Right renal pelvis (tissue), 4 donors: ENCODE data around the gene NAA40. TPM values are rescaled to one million over a fixed set of nuclear protein-coding genes. Genes with fewer than 3 reads are reported as not detected.
"Not testable (repeated sequence)": the region's sequence is repeated elsewhere in the genome, so short reads cannot be mapped to it uniquely, and the experiment has no call there.

ENCODE experiments used
- DNase-seq, 4 donors: peaks; one replicate each; pipeline ENCODE4 v3.0.0-alpha.2; 2013; ENCODE audit warnings: low read depth in 4 of 4, low spot score in 3 of 4, missing footprints in 1 of 4
- polyA plus RNA-seq, 4 donors: library from polyadenylated mRNA; unstranded; fragments of 120-200 nt; gene quantifications; one replicate each; pipeline ENCODE4 v1.2.1, GENCODE V29; 2013; ENCODE audit not compliant: insufficient read length in 4 of 4

Gene NAA40
- polyA plus RNA-seq, 4 donors, result 30.3 to 36.5 (median 32.0) TPM

DNA sequence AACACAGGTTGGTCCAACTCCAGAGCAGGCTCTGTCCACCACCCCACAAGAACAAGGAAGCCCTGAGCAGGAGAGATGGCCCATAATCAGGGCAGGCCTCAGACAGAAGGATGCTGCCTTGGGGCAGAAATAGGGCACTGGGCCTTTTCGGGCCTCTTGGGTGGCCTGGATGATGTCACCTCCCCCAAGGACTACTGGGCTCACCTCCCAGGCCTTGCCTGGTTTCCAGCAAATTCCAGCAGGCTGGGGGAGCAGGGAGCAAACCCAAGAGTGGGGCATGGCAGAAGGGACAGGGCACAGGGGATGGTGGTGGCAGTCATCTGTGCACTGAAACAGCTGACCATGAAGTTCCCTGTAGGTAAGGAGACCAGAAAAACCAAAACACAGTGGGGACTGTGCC lies 5.3 kb upstream of the NAA40 start:
- DNase-seq, result no peak

DNA sequence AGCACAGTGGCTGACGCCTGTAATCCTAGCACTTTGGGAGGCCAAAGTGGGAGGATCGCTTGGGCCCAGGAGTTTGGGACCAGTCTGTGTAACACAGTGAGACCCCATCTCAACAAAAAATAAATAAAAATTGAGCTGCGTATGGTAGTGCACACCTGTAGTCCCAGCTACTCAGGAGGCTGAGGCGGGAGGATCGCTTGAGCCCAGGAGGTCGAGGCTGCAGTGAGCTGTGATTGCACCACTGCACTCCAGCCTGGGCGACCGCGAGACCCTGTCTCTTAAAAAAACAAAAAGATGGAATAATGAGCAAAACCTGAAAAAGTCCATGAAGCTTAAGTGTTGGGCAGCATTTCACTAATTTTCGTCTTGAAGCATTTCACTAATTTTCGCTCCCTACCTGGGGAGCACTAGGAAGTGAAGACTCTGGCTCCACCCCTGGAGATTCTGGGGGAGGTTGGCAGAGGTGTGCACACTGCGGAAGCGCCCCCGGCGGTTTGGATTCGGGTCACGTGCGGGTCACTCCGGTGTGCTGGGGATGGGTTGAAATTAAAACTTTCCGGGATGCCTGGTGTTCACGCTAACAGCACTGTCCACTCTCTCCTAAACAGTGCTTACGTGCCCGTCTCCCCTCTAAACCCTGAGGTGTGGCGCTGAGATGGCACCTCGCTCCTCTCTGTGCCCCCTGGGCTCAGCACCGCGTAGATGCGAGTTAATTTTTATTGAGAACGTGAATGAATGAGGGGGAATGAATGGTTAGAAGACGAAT lies 906 bp upstream of the NAA40 start:
- DNase-seq, result no peak

DNA sequence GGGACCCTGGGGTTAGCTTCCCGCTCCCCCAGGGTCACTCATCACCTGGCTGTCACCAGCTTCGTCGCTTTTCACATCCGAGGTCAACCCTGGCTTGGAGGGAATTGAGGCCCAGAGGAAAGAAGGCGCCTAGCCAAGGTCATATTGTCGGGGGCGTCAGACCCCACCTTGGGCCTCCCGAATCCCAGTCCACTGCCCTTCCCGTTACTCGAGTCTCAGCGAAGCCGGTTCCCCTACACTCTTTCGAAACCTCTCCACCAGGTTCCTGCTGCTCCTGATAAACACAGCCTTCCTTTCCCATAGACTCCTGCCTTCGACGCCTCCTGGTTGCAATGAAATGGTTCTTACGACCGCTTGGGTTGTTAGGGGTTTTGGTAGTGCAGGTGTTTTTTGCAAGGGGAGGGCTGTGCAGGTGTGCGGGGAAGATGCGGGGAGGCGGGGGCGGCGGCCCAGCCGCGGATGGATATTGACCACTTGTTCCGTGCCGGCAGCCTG lies 642 bp downstream of the NAA40 start:
- no peak for DNase-seq

DNA sequence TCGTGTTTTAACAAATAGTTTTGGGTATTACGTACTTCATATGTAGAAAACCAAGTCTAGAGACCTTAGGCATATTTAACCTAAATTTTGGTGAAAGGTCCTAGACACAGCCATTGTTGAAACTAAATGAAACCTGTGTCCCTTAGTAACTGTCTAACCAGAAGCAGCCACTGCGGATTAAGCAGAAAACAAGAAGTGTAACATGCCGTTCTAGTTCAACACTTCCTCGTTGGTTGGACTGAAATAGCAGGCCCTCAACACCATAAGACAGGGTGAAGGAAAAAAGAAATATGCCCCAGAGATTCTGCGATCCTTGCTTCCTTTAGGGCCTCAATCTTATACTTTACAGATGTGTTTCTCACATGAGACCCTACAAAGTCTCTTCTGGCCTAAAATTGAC lies 2.0 kb downstream of the NAA40 start:
- no peak for DNase-seq

DNA sequence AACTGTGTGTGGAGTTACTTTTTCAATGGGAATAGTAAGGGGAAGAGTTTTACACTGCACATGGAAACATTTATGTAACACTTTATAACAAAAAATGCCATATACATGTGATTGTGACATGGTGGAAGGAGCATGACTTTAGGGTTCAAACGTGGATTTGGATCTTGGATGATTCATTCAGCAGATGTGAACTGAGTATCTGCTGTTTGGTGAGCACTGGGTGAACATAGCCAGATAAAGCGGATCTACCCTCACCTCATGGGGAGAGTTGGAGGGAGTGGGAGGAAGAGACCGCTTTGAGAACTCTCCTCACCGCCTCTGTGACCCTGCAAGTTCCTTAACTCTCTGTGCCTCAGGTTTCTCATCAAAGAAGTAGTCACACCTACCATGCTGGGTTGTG lies 3.1 kb downstream of the NAA40 start:
- DNase-seq, result no peak

DNA sequence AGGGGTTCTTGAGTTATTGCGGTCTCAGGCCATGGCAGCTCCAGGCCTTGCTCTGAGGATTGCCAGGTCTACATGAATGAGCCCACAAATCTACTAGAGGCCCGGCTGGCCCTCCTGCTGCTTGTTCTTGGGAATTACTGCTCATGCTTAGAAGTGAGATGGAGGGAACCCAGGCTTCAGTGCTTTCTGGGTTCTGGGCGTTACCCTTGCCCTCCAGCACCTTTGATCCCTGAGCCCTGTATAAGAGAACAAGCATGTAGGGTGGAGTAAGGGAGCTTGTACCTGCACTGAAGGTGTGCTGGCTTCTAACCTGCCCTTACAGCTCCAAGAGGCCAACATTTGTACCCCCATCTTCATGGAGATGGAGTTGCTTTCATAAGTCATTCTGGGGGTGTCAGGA lies 4.0 kb downstream of the NAA40 start:
- no peak for DNase-seq

DNA sequence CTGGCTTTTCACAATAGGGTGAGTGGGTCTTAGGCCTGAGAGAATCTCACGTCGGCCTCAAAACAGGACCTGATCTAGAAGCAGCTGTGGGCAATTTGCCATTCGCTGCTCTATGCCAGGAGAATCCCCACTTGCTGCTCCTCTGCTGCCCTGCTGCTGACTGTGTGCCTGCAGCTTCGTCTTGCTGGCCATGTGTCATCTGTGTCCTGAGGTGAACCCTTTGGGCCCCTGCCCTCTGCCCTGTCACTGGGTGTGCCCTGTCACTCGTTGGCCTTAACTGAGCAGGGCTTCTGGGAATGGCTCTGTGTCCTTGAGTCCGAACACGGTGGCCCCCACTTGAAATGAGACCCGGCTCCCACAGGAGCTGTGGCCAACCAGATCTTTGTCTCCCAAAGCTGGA lies 6.2 kb downstream of the NAA40 start:
- no peak for DNase-seq

DNA sequence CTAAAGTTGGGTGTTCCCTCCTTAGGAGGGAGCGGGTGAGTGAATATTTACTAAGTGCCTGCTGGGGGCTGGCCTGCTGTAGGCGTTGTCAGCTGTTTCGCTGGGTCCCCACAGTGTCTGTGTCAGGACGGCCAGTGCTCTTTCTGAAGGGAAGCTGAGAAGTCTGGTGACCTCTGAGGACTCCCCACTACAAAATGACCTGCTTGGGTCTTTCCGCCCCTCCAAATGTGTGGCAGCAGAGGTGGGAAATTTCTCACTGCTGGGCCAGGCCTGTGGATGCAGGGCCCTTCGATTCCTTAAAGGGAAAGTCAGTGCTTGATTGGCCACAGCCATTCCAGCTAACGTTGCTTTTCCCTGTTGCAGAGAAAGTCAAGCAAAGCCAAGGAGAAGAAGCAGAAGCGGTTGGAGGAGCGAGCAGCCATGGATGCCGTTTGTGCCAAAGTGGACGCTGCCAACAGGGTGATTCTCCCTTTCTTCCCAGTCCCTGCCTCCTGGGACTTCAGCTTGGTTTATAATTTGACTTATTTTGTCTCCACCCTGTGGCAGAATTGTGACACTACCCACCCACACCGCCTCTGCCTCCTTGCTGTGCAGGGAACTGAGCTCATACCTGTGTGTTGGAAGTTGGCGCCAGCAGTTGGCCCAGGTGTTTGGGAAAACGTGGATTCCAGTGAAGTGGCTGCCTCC lies 6.8 kb downstream of the NAA40 start:
- peak; percentile 54 to 61 (median 55) for DNase-seq

DNA sequence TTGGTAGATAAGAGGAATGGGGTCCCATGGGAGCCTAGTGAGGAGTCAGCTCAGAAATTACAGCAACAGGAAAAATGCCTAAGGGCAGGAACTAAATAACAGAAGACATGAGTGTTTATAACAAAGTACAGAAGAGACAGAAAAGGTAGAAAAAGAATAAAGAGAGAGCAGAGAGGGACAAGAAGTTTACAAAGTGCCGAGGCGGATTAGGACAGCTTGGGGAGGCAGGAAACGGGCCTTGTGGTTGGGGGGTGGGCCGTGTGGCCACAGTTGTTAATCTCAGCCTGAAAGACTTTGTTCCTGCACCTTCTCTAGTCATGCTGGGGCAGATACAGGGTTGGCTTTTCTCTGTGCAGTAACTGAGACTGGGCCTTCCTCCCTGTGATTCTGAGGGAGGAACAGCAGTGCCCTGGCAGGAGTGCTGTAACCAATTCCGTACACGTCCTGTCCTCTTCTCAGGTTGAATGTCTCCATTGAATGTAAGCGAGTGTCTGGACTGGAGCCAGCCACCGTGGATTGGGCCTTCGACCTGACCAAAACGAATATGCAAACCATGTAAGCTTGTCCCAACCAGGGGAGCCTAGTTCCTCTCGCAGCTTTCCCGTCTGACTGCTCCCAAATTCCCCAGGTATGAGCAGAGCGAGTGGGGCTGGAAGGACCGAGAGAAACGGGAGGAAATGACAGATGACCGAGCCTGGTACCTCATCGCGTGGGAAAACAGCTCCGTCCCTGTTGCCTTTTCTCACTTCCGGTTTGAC lies 13.2 kb downstream of the NAA40 start:
- no peak for DNase-seq

DNA sequence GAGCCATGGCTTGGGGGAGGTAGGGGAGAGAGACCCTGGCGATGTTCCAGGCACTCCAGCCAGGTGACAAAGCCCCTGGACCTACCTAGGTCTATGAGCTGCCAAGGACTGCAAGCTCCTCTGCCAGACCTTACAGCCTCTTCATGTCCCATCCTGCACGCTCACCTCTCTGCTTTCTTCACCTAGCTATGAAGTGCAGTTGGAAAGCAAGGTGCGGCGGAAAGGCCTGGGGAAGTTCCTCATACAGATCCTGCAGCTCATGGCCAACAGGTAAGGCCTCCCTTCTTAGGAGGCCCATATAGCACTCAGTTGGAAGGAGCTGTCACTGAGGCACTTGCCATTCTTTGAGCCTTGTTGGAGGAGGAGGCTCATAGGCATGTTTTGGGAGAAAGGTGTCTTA lies 13.8 kb downstream of the NAA40 start:
- no peak for DNase-seq

DNA sequence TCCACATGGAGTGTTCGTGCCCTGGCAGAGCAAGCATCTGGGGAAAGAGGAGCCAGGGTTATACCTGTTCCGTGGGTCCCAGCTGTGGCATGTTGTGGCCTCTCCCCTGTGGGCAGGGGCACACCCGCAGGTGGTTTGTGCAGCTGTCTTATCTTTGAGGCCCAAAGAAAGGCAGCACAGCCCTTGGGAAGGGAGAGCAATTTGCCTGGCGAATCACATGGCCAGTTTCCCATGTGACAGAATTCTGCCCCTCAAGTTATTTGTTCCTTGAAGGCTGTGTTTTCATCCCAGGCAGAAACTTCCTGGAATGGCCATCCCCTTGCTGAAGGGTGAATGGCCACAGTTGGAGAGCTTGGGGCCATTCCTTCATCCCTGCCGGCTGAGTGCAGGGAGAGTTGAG lies 19.2 kb downstream of the NAA40 start:
- DNase-seq, result no peak

DNA sequence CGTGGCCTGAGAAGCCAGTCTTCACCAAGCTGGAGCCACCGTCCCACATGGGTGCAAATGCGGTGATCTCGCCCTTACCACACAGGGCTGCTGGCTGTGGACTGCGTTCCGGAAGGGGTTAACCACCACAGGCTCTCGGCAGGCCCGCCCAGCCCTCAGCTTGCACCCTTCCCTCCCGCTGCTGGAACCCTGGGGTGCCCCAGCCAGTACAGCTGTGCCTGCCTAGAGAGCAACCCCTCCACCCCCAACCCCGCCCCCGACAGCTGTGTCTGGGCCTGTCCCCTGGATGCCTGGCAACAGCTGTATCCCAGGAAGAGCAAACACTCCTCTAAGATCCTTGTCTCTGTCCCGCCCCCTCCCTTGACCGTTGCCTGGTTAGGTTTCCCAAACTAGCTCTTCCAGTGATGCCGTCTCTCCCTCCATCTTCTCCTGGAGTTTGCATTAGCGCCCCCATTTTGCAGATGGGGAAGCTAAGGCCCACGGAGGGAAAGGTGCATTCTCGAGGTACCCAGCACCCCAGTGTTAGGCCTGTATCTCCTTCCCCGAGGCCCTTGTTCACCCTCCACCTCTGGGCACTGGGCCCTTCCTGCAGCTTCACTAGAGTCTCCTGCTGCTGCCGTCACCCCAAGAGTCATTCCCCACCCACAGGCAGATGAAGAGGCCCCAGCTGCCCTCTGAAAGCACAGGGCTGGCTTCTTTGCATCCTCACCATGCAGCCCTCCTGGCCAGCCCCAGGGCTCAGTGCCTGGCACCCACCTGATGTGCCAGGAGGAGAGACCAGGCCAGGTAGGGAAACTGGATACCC lies 23.0 kb downstream of the NAA40 start:
- no peak for DNase-seq

DNA sequence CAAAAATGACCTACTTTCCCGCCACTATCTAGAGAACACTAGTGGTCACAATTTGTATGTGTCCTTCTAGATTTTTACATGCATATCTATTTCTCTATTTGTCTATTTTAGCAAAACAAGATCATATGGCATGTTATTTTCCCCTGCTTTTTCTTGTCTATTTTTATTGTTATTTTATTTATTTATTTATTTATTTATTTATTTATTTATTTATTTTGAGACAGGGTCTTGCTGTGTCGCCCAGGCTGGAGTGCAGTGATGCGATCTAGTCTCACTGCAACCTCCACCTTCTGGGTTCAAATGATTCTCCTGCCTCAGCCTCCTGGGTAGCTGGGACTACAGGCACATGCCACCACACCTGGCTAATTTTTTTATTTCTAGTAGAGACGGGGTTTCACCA lies 25.1 kb downstream of the NAA40 start:
- DNase-seq, result not testable (repeated sequence)

DNA sequence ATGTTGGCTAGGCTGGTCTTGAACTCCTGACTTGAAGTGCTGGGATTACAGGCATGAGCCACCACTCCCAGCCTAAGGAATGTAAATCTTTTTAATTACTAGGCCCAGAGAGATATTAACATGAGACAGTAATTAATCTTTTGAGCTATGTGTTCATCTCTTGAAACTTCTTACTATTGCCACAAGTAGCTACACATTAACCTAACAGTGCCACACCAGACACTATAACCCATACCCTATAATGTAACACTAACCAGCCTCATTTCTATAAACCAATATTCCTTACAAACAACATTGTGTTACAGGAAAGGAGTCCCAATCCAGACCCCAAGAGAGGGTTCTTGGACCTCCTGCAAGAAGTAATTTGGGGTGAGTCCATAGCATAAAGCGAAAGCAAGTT lies 27.6 kb downstream of the NAA40 start:
- DNase-seq, result no peak

DNA sequence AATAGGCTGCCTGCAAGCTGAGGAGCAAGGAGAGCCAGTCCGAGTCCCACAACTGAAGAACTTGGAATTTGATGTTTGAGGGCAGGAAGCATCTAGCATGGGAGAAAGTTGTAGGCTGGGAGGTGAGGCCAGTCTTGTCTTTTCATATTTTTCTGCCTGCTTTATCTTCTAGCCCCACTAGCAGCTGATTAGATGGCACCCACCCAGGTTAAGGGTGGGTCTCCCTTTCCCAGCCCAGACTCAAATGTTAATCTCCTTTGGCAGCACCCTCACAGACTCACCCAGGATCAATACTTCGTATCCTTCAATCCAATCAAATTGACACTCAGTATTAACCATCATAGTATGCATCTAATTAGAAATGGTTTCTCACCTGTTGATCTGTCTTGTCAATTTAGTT lies 30.7 kb downstream of the NAA40 start:
- DNase-seq, result no peak

DNA sequence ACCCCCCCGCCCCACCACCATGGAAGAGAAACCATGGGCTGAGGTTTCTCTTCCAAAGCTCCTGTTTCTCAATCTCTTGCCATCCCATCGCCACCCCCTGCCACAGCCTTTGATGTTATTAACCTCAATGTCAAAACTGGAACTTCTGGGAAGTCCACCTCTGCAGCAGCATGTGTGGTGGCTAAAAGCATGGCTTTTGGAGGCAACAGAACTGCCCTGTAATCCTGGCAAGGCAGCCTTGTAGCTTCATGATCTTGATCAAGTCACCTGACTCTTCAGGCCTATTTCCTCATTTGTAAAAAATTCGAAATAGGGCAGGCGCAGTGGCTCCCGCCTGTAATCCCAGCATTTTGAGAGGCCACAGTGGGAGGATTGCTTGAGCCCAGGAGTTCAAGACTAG lies 32.1 kb downstream of the NAA40 start:
- DNase-seq, result no peak

DNA sequence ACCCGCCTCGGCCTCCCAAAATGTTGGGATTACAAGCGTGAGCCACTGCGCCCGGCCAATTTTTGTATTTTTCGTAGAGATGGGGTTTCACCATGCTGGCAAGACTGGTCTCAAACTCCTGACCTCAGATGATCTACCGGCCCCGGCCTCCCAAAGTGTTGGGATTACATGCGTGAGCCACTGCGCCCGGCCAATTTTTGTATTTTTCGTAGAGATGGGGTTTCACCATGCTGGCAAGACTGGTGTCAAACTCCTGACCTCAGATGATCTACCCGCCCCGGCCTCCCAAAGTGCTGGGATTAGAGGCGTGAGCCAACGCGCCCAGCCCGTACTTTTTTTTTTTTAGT lies 35.1 kb downstream of the NAA40 start:
- not testable (repeated sequence) for DNase-seq

DNA sequence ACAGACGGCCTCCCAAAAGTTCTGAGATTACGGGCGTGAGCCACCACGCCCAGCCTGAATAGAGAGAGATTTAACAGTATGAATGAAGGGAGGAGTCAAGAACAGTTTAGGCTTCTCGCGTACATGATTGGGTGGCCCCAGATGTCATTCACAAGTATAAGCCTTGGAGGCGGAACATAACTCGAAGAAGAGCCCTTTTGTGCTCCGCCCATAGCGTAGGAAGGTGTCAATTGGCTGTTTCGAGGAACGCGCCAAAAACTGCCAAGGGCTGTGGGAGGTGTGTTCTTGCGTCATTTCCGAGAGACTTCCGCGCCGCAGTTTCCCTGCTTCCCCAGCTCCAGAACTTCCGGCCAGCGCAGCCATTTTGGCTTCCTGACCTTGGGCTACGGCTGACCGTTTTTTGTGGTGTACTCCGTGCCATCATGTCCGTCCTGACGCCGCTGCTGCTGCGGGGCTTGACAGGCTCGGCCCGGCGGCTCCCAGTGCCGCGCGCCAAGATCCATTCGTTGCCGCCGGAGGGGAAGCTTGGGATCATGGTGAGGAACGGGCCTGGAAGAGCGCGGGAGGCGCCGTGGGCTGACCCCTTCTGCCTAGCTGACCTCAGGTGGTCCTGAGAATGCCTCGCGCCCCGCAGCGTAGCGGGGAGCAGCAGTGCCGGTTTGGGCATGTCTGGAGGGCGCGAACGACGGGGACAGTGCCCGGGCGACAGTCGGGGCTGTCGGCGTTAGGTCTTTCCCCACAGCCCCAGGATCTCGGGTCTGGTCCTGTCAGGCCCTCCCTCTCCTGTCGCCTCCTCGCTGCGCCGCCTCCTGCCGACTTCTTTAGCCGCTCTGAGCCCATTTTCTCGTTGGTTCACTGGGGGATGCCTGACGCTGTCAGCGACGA lies 35.7 kb downstream of the NAA40 start, which contains the start of gene COX8A:
Gene COX8A (plus strand): TSS at position 362 of the 885 bp plus-strand sequence. CDS start 61 bp downstream, at position 423.
- peak; percentile 96 to 100 (median 100) for DNase-seq

DNA sequence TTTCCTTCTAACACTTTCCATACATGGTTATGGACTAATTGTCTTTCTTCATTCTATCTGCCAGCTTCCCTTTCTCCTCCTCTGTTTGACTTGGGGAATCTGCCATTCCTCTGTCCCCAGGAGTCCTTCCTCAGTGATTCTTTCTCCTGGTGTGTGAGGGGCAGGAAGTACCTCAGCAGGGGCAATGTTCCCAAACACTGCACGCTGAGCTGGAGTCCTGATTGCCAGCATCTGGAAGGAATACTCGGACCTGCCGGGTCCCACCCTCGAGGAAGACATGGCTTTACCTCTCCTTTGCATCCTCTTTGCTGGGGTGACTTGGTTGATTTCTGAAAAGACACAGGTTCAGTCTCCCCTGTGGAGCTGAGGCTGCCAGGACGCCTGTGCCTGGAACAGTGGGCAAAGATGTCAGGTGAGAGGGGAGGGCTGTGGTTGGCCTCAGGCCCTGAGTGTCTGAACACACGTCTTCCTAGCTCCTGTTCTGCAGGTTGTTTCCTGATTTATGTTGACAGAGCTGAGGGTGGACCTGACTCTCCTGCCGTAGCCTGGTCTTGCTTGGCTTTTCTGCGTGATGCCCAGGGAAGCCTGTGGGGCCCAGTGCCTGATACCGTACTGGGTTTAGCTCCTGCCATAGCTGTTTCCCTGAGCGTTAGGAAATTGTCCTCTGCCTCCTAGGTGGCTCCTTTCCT lies 39.9 kb downstream of the NAA40 start:
- DNase-seq, result no peak
